ENCODE results near the gene SYNGR2. TPM values are rescaled to one million over a fixed set of nuclear protein-coding genes. Genes with fewer than 3 reads are reported as not detected.

Gene SYNGR2
- total RNA-seq, 1 experiment from 2014 or later = 148 TPM

DNA sequence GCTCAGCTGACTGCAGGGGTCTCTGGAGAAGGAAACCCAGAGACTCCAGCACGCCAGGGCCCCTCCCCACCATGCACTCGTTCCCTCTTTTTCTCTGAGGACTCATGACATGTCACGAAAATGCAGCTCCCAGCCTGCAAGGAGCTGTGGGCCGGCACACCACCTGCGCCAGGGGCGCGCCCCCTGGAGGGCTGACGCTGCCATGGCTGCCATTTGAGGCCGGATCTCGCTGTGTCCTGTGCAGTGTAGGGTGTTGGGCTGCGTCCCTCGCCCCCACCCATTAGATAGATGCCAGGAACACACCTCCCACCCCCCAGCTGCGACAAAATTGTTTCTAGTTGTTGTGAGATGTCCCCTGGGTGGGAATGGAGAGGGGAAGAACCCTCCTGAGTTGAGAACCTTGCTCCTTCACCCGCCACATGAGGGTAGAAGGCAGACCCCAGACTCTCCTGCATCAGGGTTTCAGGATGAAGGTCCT is 8.2 kb downstream of the SYNGR2 start:
- TF ChIP-seq CBX3 (IDR thresholded peaks at IDR 0.05; ENCODE audit: low read depth) (no peak), YY1 (IDR thresholded peaks at IDR 0.05; ENCODE audit: extremely low read depth, insufficient replicate concordance, low read depth, low read length) (peak; percentile 56), ELF1 (IDR thresholded peaks at IDR 0.05; ENCODE audit: borderline replicate concordance, low read depth) (no peak), POLR2AphosphoS5 (IDR thresholded peaks at IDR 0.05; ENCODE audit: low read depth, low read length) (peak; percentile 50), EZH2phosphoT487 (IDR thresholded peaks at IDR 0.05; ENCODE audit: borderline replicate concordance) (no peak), RAD21 (IDR thresholded peaks at IDR 0.05; ENCODE audit: low read depth) (peak; percentile 87), POLR2A (IDR thresholded peaks at IDR 0.05; ENCODE audit: borderline replicate concordance, extremely low read depth, insufficient read depth, insufficient read length) (no peak), CEBPB (IDR thresholded peaks at IDR 0.05; ENCODE audit: low read depth) (no peak), SIN3A (IDR thresholded peaks at IDR 0.05; ENCODE audit: low read depth) (no peak)
- TF ChIP-seq, protein P1, sequence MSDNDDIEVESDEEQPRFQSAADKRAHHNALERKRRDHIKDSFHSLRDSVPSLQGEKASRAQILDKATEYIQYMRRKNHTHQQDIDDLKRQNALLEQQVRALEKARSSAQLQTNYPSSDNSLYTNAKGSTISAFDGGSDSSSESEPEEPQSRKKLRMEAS (IDR thresholded peaks at IDR 0.05) = peak; percentile 38; the same call in 1 of the 2 replicates
- TF ChIP-seq, protein P2, sequence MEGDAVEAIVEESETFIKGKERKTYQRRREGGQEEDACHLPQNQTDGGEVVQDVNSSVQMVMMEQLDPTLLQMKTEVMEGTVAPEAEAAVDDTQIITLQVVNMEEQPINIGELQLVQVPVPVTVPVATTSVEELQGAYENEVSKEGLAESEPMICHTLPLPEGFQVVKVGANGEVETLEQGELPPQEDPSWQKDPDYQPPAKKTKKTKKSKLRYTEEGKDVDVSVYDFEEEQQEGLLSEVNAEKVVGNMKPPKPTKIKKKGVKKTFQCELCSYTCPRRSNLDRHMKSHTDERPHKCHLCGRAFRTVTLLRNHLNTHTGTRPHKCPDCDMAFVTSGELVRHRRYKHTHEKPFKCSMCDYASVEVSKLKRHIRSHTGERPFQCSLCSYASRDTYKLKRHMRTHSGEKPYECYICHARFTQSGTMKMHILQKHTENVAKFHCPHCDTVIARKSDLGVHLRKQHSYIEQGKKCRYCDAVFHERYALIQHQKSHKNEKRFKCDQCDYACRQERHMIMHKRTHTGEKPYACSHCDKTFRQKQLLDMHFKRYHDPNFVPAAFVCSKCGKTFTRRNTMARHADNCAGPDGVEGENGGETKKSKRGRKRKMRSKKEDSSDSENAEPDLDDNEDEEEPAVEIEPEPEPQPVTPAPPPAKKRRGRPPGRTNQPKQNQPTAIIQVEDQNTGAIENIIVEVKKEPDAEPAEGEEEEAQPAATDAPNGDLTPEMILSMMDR (IDR thresholded peaks at IDR 0.05 in 2 of 3, conservative IDR thresholded peaks at IDR 0.05 in 1 of 3; ENCODE audit: borderline replicate concordance in 1 of 3, insufficient read depth in 1 of 3, low read depth in 2 of 3, low read length in 2 of 3) = peak; percentile 81 to 99 (median 99); a peak in 5 of 6 replicates
- TF ChIP-seq, protein P3, sequence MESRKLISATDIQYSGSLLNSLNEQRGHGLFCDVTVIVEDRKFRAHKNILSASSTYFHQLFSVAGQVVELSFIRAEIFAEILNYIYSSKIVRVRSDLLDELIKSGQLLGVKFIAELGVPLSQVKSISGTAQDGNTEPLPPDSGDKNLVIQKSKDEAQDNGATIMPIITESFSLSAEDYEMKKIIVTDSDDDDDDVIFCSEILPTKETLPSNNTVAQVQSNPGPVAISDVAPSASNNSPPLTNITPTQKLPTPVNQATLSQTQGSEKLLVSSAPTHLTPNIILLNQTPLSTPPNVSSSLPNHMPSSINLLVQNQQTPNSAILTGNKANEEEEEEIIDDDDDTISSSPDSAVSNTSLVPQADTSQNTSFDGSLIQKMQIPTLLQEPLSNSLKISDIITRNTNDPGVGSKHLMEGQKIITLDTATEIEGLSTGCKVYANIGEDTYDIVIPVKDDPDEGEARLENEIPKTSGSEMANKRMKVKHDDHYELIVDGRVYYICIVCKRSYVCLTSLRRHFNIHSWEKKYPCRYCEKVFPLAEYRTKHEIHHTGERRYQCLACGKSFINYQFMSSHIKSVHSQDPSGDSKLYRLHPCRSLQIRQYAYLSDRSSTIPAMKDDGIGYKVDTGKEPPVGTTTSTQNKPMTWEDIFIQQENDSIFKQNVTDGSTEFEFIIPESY (IDR thresholded peaks at IDR 0.05; ENCODE audit: extremely low read depth, insufficient replicate concordance, low read length) = no peak
- ATAC-seq (peak; percentile 78), DNase-seq (ENCODE audit: low read depth, low spot score) (no peak)
- no peak overlapping the region for H2AFZ ChIP-seq (ENCODE audit: low read depth, low read length, poor library complexity, severe bottlenecking)
- POLR2A ChIA-PET = interaction anchor here (1.0 to 5.1 kb wide), 3 partner anchors 9 to 48 kb away, joined by 3 to 44 read pairs (median 3); partner anchors contain the start of genes AFMID, TK1 and TMC6
- CTCF ChIA-PET = interaction anchor here (0.6 to 3.2 kb wide), 15 partner anchors 10 to 157 kb away, joined by 3 to 17 read pairs (median 6); partner anchors contain the start of genes AFMID, TK1 and TMC8
- H3K9me2 ChIP-seq (ENCODE audit: insufficient read depth) = no peaks in the 10 kb centered on the region
- H4K20me1 ChIP-seq (ENCODE audit: insufficient read depth) = no peaks in the 10 kb centered on the region; the same call in 1 of the 2 replicates
- intact Hi-C loops (cut with micrococcal nuclease) = loop anchor here (1.0 kb wide), 1 partner anchor 64 kb away; no protein-coding TSS in a partner anchor
- peaks cover 40 to 75% of the 10 kb centered on the region in 2 experiments for H3K36me3 ChIP-seq (ENCODE audit: control insufficient read depth in 1 of 2, insufficient read depth in 2 of 2, low read length in 2 of 2)
- H3K4me2 ChIP-seq (ENCODE audit: low read length) = no peak overlapping the region
- H3K27me3 ChIP-seq (ENCODE audit: insufficient read depth, low read length) = no peaks in the 10 kb centered on the region
- H3K4me3 ChIP-seq (replicated peaks in 1 of 2; ENCODE audit: low read depth in 1 of 2, low read length in 2 of 2) = no peak overlapping the region
- H3K79me2 ChIP-seq (ENCODE audit: insufficient read depth, low read length) = peaks cover 13% of the 10 kb centered on the region; the same call in 1 of the 2 replicates
- no TSS peak for BruUV-seq (replicated peaks)
- H3K4me1 ChIP-seq (ENCODE audit: control insufficient read depth in 1 of 2, insufficient read depth in 2 of 2, low read length in 2 of 2) = peaks cover 12 to 30% of the 10 kb centered on the region in 2 experiments; a peak in 3 of 4 replicates
- H3K9me3 ChIP-seq (ENCODE audit: control insufficient read depth in 1 of 2, insufficient read depth in 1 of 2, low read depth in 1 of 2, low read length in 2 of 2) = no peaks in the 10 kb centered on the region
- H3K9ac ChIP-seq (ENCODE audit: low read length) = no peak overlapping the region
- H3K27ac ChIP-seq (ENCODE audit: low read depth, low read length) = peak overlapping the region; percentile 20
- RAD21 ChIA-PET (ENCODE audit: low non-redundant PET in 1 of 2, low total read pairs in 2 of 2, uncharacterized antibody in 2 of 2, unreplicated experiment in 2 of 2) = interaction anchor here (0.7 to 1.6 kb wide), 3 partner anchors 34 to 75 kb away, joined by 3 to 4 read pairs (median 4); no protein-coding TSS in a partner anchor
